ENCODE results near the gene MBOAT1.

- TF ChIP-seq, protein P1, sequence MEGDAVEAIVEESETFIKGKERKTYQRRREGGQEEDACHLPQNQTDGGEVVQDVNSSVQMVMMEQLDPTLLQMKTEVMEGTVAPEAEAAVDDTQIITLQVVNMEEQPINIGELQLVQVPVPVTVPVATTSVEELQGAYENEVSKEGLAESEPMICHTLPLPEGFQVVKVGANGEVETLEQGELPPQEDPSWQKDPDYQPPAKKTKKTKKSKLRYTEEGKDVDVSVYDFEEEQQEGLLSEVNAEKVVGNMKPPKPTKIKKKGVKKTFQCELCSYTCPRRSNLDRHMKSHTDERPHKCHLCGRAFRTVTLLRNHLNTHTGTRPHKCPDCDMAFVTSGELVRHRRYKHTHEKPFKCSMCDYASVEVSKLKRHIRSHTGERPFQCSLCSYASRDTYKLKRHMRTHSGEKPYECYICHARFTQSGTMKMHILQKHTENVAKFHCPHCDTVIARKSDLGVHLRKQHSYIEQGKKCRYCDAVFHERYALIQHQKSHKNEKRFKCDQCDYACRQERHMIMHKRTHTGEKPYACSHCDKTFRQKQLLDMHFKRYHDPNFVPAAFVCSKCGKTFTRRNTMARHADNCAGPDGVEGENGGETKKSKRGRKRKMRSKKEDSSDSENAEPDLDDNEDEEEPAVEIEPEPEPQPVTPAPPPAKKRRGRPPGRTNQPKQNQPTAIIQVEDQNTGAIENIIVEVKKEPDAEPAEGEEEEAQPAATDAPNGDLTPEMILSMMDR (IDR thresholded peaks at IDR 0.05; ENCODE audit: poor library complexity): no peak
- TF ChIP-seq EZH2 (IDR thresholded peaks at IDR 0.05; ENCODE audit: borderline replicate concordance): no peak
- TF ChIP-seq EZH2phosphoT487 (IDR thresholded peaks at IDR 0.05; ENCODE audit: low read depth, severe bottlenecking, unreplicated experiment): no peak
Observed at GRCh38 chr6:20252311-20252710, 40.0 kb upstream of the MBOAT1 start.

Measured in hepatocyte (in vitro differentiated cells).